WTC11 (cell line): ENCODE data around the gene ERGIC3. TPM values are rescaled to one million over a fixed set of nuclear protein-coding genes. Genes with fewer than 3 reads are reported as not detected.

Source experiments
- ATAC-seq: fragments of 200-7000 bp; cut with Tn5 transposase; 2 replicates; pipeline ENCODE4 v1.10.0; 2021; ENCODE audit warnings: mild to moderate bottlenecking, moderate library complexity
- Bru-seq: library from RNA; stranded (reverse); fragments of 400-500 nt; gene quantifications from one replicate; lab custom pipeline; 2021; lab: Mats Ljungman, UMichigan
- CTCF ChIA-PET: fragments of 300-600 bp; sonication (Branson Sonifier 250); formaldehyde crosslinking; loops from one replicate; lab custom pipeline; 2021; ENCODE audit warnings: antibody characterized with exemption; lab: Charles Lee
- POLR2A ChIA-PET: fragments of 350-600 bp; sonication (Branson Sonifier 250); formaldehyde crosslinking; loops from one replicate; lab custom pipeline; 2021; ENCODE audit warnings: antibody characterized with exemption; lab: Charles Lee
- DNase-seq: peaks from one replicate; pipeline ENCODE4 v3.0.0; 2021; ENCODE audit warnings: low spot score
- H3K27ac Mint-ChIP-seq: 2 replicates; pipeline ENCODE4 v1.8.0; 2021; ENCODE audit warnings: mixed read lengths
- H3K27me3 Mint-ChIP-seq: 2 replicates; pipeline ENCODE4 v1.8.0; 2021; ENCODE audit warnings: low read depth, mild to moderate bottlenecking, moderate library complexity, mixed read lengths
- H3K36me3 Mint-ChIP-seq: 2 replicates; pipeline ENCODE4 v1.8.0; 2021; ENCODE audit warnings: mixed read lengths
- H3K4me1 Mint-ChIP-seq: 2 replicates; pipeline ENCODE4 v1.8.0; 2022; ENCODE audit warnings: mixed read lengths
- H3K4me3 Mint-ChIP-seq: 2 replicates; pipeline ENCODE4 v1.8.0; 2021; ENCODE audit warnings: mild to moderate bottlenecking, moderate library complexity, mixed read lengths
- H3K9me3 Mint-ChIP-seq: 2 replicates; pipeline ENCODE4 v1.8.0; 2021; ENCODE audit warnings: mixed read lengths
- CBFB ChIP-seq: sonication (generic); formaldehyde crosslinking; IDR thresholded peaks from 2 replicates; pipeline ENCODE4 v1.8.1; 2022; ENCODE audit warnings: mild to moderate bottlenecking, low read depth, missing genetic modification reagents
- CREB1 ChIP-seq: sonication (generic); formaldehyde crosslinking; IDR thresholded peaks from 2 replicates; pipeline ENCODE4 v1.8.0; 2023; ENCODE audit warnings: mild to moderate bottlenecking, missing genetic modification reagents
- CREM ChIP-seq: sonication (generic); formaldehyde crosslinking; IDR thresholded peaks from 2 replicates; pipeline ENCODE4 v1.8.1; 2022; ENCODE audit warnings: mild to moderate bottlenecking, missing genetic modification reagents, moderate library complexity
- ETV6 ChIP-seq: sonication (generic); formaldehyde crosslinking; IDR thresholded peaks from 2 replicates; pipeline ENCODE4 v1.8.1; 2022; ENCODE audit warnings: mild to moderate bottlenecking, missing genetic modification reagents
- FOXK1 ChIP-seq: sonication (generic); formaldehyde crosslinking; IDR thresholded peaks from 2 replicates; pipeline ENCODE4 v1.8.0; 2022; ENCODE audit warnings: mild to moderate bottlenecking, moderate library complexity, missing genetic modification reagents
- GABPB1 ChIP-seq: sonication (generic); formaldehyde crosslinking; IDR thresholded peaks from 2 replicates; pipeline ENCODE4 v1.8.1; 2023; ENCODE audit warnings: mild to moderate bottlenecking, missing genetic modification reagents
- GTF2I ChIP-seq: fragments of 250-450 bp; sonication (Bioruptor Pico); conservative IDR thresholded peaks from 2 replicates; pipeline ENCODE4 v1.4.0; 2021; ENCODE audit warnings: mild to moderate bottlenecking
- JUN ChIP-seq: sonication (generic); formaldehyde crosslinking; IDR thresholded peaks from 2 replicates; pipeline ENCODE4 v1.8.0; 2023; ENCODE audit warnings: mild to moderate bottlenecking, missing genetic modification reagents
- KAT7 ChIP-seq: sonication (generic); formaldehyde crosslinking; IDR thresholded peaks from 2 replicates; pipeline ENCODE4 v1.8.1; 2023; ENCODE audit warnings: missing genetic modification reagents, mild to moderate bottlenecking, borderline replicate concordance
- NFYB ChIP-seq: sonication (generic); formaldehyde crosslinking; conservative IDR thresholded peaks from 2 replicates; pipeline ENCODE4 v1.8.0; 2022; ENCODE audit warnings: low read depth, missing genetic modification reagents
- NR2C2 ChIP-seq: sonication (generic); formaldehyde crosslinking; IDR thresholded peaks from 2 replicates; pipeline ENCODE4 v1.8.0; 2022; ENCODE audit warnings: mild to moderate bottlenecking, missing genetic modification reagents
- NR3C1 ChIP-seq: sonication (generic); formaldehyde crosslinking; conservative IDR thresholded peaks from 2 replicates; pipeline ENCODE4 v1.8.1; 2023; ENCODE audit warnings: low read depth, mild to moderate bottlenecking, missing genetic modification reagents
- PRRX2 ChIP-seq: fragments of 250-450 bp; sonication (Bioruptor Pico); IDR thresholded peaks from 2 replicates; pipeline ENCODE4 v1.8.0; 2021; ENCODE audit warnings: mild to moderate bottlenecking
- RELA ChIP-seq: sonication (generic); formaldehyde crosslinking; IDR thresholded peaks from 2 replicates; pipeline ENCODE4 v1.8.1; 2022; ENCODE audit warnings: missing genetic modification reagents, mild to moderate bottlenecking, borderline replicate concordance
- TEAD1 ChIP-seq: sonication (generic); formaldehyde crosslinking; IDR thresholded peaks from 2 replicates; pipeline ENCODE4 v1.8.0; 2022; ENCODE audit warnings: mild to moderate bottlenecking, missing genetic modification reagents
- TEAD4 ChIP-seq: sonication (generic); formaldehyde crosslinking; IDR thresholded peaks from 2 replicates; pipeline ENCODE4 v1.8.0; 2022; ENCODE audit warnings: mild to moderate bottlenecking, missing genetic modification reagents
- ZBTB21 ChIP-seq: sonication (generic); formaldehyde crosslinking; IDR thresholded peaks from 2 replicates; pipeline ENCODE4 v1.8.1; 2023; ENCODE audit warnings: mild to moderate bottlenecking, missing genetic modification reagents, borderline replicate concordance
- ZNF121 ChIP-seq: sonication (generic); formaldehyde crosslinking; IDR thresholded peaks from 2 replicates; pipeline ENCODE4 v1.8.0; 2023; ENCODE audit warnings: missing genetic modification reagents
- ZNF232 ChIP-seq: sonication (generic); formaldehyde crosslinking; IDR thresholded peaks from 2 replicates; pipeline ENCODE4 v1.8.0; 2022; ENCODE audit warnings: mild to moderate bottlenecking, missing genetic modification reagents
- ZNF263 ChIP-seq: sonication (generic); formaldehyde crosslinking; IDR thresholded peaks from 2 replicates; pipeline ENCODE4 v1.8.1; 2022; ENCODE audit warnings: low read depth, mild to moderate bottlenecking, moderate library complexity, missing genetic modification reagents
- long read RNA-seq, 3 experiments: library from RNA in 1 of 3; library from capped mRNA in 1 of 3; library from polyadenylated mRNA in 1 of 3; unstranded in 2 of 3; stranded (forward) in 1 of 3; transcript quantifications; one replicate each; pipeline ENCODE4 v2.0.0, GENCODE V29; 2021
- total RNA-seq: library from RNA; stranded (reverse); gene quantifications from 3 replicates; pipeline ENCODE4 v1.2.3, GENCODE V29; 2021
- TF ChIP-seq, protein P1 (sequence below): sonication (generic); formaldehyde crosslinking; IDR thresholded peaks from 2 replicates; pipeline ENCODE4 v1.8.1; 2022; ENCODE audit warnings: low read depth, missing genetic modification reagents, borderline replicate concordance
- TF ChIP-seq, protein P2 (sequence below): fragments of 250-450 bp; sonication (Bioruptor Pico); IDR thresholded peaks from 2 replicates; pipeline ENCODE4 v2.1.2; 2022; ENCODE audit warnings: mild to moderate bottlenecking, moderate library complexity
- TF ChIP-seq, protein P3 (sequence below): sonication (generic); formaldehyde crosslinking; IDR thresholded peaks from 2 replicates; pipeline ENCODE4 v1.8.0; 2022; ENCODE audit warnings: mild to moderate bottlenecking, missing genetic modification reagents
- TF ChIP-seq, protein P4 (sequence below): sonication (generic); formaldehyde crosslinking; IDR thresholded peaks from 2 replicates; pipeline ENCODE4 v1.8.1; 2022; ENCODE audit warnings: mild to moderate bottlenecking, missing genetic modification reagents, moderate library complexity, borderline replicate concordance
- TF ChIP-seq, protein P5 (sequence below): sonication (generic); formaldehyde crosslinking; IDR thresholded peaks from 2 replicates; pipeline ENCODE4 v1.8.1; 2023; ENCODE audit warnings: mild to moderate bottlenecking, moderate library complexity, missing genetic modification reagents
- TF ChIP-seq, protein P6 (sequence below): sonication (generic); formaldehyde crosslinking; IDR thresholded peaks from 2 replicates; pipeline ENCODE4 v1.8.1; 2022; ENCODE audit warnings: low read depth, mild to moderate bottlenecking, moderate library complexity, missing genetic modification reagents, borderline replicate concordance

Gene ERGIC3
- total RNA-seq (168 to 181 TPM (median 179 TPM) in 3 replicates), Bru-seq, nascent RNA (percentile 73 among the genes with signal in this experiment)
- long read RNA-seq, experiment 1, transcript ERGIC3-202 (13 exons, 1,359 nt), result major isoform, 184 of 268 reads
- long read RNA-seq, experiment 1, partial matches to known transcripts, result 64 of 268 reads
- long read RNA-seq, experiment 1, other reads (novel, unspliced or antisense), result 17 of 268 reads
- long read RNA-seq, experiment 2, transcript ERGIC3-202 (13 exons, 1,359 nt), result major isoform, 80 of 183 reads
- long read RNA-seq, experiment 2, transcript ERGIC3-216 (3 exons, 766 nt), result minor isoform, 5 of 183 reads
- long read RNA-seq, experiment 2, partial matches to known transcripts, result 60 of 183 reads
- long read RNA-seq, experiment 2, other reads (novel, unspliced or antisense), result 37 of 183 reads
- long read RNA-seq, experiment 3, transcript ERGIC3-202 (13 exons, 1,359 nt), result major isoform, 646 of 928 reads
- long read RNA-seq, experiment 3, partial matches to known transcripts, result 233 of 928 reads
- long read RNA-seq, experiment 3, other reads (novel, unspliced or antisense), result 48 of 928 reads

DNA sequence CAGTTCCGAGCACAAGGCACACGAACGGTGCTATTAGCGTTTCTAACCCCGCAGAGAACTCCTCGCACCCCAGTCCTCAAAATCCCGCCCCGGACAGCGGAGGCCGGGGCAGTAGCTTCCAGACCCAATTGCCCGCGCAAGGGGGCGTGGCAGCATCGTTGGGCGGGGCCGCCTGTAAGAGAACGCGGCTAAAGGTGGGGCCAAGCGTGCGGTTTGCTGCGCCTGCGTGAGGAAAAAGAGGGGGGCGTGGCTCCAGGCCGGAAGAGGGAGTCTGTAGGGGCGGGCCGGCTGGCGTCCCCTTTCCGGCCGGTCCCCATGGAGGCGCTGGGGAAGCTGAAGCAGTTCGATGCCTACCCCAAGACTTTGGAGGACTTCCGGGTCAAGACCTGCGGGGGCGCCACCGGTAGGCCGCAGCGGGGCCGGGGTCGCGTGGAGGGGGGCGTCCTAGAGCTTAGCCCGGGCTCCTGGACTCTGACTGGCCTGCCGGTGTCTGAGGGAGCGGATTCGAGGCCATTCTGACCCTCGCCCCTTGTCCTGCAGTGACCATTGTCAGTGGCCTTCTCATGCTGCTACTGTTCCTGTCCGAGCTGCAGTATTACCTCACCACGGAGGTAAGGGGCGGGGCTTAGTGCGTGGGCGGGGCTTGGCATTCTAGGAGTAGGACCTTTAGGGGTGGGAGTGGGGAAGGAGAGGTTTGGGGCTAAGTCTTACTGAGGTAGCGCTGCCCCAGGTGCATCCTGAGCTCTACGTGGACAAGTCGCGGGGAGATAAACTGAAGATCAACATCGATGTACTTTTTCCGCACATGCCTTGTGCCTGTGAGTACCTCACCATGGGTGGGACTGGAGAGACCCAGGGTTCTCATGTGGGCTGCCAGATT lies at the start of gene ERGIC3:
Gene ERGIC3 (plus strand): TSS at position 296 of the 880 bp plus-strand sequence. CDS start 20 bp downstream, at position 316.
- H3K36me3 Mint-ChIP-seq, result peaks cover 10% of the 10 kb centered on the region
- ChIA-PET CTCF (interaction anchor here (0.6 to 4.3 kb wide), 16 partner anchors 25 to 475 kb away, joined by 3 to 41 read pairs (median 5); partner anchors contain the start of genes CEP250, RBM39, SCAND1 and SPAG4), POLR2A (interaction anchor here (0.8 to 1.9 kb wide), 8 partner anchors 17 to 412 kb away, joined by 3 to 15 read pairs (median 5); partner anchors contain the start of genes CEP250, CPNE1, NFS1 and RBM12)
- TF ChIP-seq ZBTB21 (CRISPR knock-in tag) (no peak), GABPB1 (CRISPR knock-in tag) (peak; percentile 79), CREM (CRISPR knock-in tag) (0 out of 2 replicates have a peak, but pooled peaks have one; percentile 38), ETV6 (CRISPR knock-in tag) (peak; percentile 72; the same call in 1 of the 2 replicates), GTF2I (CRISPR knock-in tag) (no peak), NFYB (CRISPR knock-in tag) (no peak), NR3C1 (CRISPR knock-in tag) (no peak), FOXK1 (no peak), PRRX2 (CRISPR knock-in tag) (no peak), RELA (CRISPR knock-in tag) (no peak; the same call in 1 of the 2 replicates), ZNF263 (no peak), KAT7 (CRISPR knock-in tag) (0 out of 2 replicates have a peak, but pooled peaks have one; percentile 87), TEAD1 (peak; percentile 82; the same call in 1 of the 2 replicates), TEAD4 (CRISPR knock-in tag) (0 out of 2 replicates have a peak, but pooled peaks have one; percentile 11), ZNF232 (CRISPR knock-in tag) (0 out of 2 replicates have a peak, but pooled peaks have one; percentile 48), JUN (CRISPR knock-in tag) (peak; percentile 56; the same call in 1 of the 2 replicates), CREB1 (CRISPR knock-in tag) (no peak), NR2C2 (peak; percentile 97), ZNF121 (peak; percentile 51; the same call in 1 of the 2 replicates), CBFB (CRISPR knock-in tag) (no peak)
- TF ChIP-seq, protein P1, sequence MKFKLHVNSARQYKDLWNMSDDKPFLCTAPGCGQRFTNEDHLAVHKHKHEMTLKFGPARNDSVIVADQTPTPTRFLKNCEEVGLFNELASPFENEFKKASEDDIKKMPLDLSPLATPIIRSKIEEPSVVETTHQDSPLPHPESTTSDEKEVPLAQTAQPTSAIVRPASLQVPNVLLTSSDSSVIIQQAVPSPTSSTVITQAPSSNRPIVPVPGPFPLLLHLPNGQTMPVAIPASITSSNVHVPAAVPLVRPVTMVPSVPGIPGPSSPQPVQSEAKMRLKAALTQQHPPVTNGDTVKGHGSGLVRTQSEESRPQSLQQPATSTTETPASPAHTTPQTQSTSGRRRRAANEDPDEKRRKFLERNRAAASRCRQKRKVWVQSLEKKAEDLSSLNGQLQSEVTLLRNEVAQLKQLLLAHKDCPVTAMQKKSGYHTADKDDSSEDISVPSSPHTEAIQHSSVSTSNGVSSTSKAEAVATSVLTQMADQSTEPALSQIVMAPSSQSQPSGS, result no peak
- TF ChIP-seq, protein P2, sequence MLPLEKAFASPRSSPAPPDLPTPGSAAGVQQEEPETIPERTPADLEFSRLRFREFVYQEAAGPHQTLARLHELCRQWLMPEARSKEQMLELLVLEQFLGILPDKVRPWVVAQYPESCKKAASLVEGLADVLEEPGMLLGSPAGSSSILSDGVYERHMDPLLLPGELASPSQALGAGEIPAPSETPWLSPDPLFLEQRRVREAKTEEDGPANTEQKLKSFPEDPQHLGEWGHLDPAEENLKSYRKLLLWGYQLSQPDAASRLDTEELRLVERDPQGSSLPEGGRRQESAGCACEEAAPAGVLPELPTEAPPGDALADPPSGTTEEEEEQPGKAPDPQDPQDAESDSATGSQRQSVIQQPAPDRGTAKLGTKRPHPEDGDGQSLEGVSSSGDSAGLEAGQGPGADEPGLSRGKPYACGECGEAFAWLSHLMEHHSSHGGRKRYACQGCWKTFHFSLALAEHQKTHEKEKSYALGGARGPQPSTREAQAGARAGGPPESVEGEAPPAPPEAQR (CRISPR knock-in tag), result no peak
- TF ChIP-seq, protein P3, sequence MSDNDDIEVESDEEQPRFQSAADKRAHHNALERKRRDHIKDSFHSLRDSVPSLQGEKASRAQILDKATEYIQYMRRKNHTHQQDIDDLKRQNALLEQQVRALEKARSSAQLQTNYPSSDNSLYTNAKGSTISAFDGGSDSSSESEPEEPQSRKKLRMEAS (CRISPR knock-in tag), result peak; percentile 92
- TF ChIP-seq, protein P4, sequence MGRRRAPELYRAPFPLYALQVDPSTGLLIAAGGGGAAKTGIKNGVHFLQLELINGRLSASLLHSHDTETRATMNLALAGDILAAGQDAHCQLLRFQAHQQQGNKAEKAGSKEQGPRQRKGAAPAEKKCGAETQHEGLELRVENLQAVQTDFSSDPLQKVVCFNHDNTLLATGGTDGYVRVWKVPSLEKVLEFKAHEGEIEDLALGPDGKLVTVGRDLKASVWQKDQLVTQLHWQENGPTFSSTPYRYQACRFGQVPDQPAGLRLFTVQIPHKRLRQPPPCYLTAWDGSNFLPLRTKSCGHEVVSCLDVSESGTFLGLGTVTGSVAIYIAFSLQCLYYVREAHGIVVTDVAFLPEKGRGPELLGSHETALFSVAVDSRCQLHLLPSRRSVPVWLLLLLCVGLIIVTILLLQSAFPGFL (CRISPR knock-in tag), result peak; percentile 51; the same call in 1 of the 2 replicates
- TF ChIP-seq, protein P5, sequence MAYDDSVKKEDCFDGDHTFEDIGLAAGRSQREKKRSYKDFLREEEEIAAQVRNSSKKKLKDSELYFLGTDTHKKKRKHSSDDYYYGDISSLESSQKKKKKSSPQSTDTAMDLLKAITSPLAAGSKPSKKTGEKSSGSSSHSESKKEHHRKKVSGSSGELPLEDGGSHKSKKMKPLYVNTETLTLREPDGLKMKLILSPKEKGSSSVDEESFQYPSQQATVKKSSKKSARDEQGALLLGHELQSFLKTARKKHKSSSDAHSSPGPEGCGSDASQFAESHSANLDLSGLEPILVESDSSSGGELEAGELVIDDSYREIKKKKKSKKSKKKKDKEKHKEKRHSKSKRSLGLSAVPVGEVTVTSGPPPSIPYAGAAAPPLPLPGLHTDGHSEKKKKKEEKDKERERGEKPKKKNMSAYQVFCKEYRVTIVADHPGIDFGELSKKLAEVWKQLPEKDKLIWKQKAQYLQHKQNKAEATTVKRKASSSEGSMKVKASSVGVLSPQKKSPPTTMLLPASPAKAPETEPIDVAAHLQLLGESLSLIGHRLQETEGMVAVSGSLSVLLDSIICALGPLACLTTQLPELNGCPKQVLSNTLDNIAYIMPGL (CRISPR knock-in tag), result 0 out of 2 replicates have a peak, but pooled peaks have one; percentile 42
- TF ChIP-seq, protein P6, sequence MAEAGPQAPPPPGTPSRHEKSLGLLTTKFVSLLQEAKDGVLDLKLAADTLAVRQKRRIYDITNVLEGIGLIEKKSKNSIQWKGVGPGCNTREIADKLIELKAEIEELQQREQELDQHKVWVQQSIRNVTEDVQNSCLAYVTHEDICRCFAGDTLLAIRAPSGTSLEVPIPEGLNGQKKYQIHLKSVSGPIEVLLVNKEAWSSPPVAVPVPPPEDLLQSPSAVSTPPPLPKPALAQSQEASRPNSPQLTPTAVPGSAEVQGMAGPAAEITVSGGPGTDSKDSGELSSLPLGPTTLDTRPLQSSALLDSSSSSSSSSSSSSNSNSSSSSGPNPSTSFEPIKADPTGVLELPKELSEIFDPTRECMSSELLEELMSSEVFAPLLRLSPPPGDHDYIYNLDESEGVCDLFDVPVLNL (CRISPR knock-in tag), result no peak

More for the DNA sequence above, at the start of gene ERGIC3:
- Mint-ChIP-seq H3K27me3 (no peaks in the 10 kb centered on the region; the same call in 1 of the 2 replicates), H3K27ac (peak within 1 kb of the TSS; percentile 88), H3K4me3 (peak within 1 kb of the TSS; percentile 83), H3K9me3 (no peaks in the 10 kb centered on the region), H3K4me1 (peaks cover 16% of the 10 kb centered on the region)
- DNase-seq, result peak; percentile 100
- ATAC-seq, result peak; percentile 85
